Parathyroid adenoma (tissue), 2 donors: Measurements from ENCODE around the gene FAM98C.

ENCODE experiments used
- H2AFZ ChIP-seq: fragments of 300-600 bp; sonication (generic); one replicate; pipeline ENCODE4 v1.7.0; 2017; ENCODE audit warnings: antibody characterized with exemption, mild to moderate bottlenecking
- H3K27ac ChIP-seq: fragments of 300-600 bp; sonication (generic); one replicate; pipeline ENCODE4 v1.7.0; 2017
- H3K27me3 ChIP-seq: fragments of 300-600 bp; sonication (generic); one replicate; pipeline ENCODE4 v1.7.0; 2017; ENCODE audit warnings: low read length; ENCODE audit not compliant: control insufficient read depth, insufficient read depth
- H3K36me3 ChIP-seq: fragments of 300-600 bp; sonication (generic); one replicate; pipeline ENCODE4 v1.7.0; 2017; ENCODE audit warnings: low read length; ENCODE audit not compliant: control insufficient read depth, insufficient read depth
- H3K4me1 ChIP-seq: fragments of 300-600 bp; sonication (generic); one replicate; pipeline ENCODE4 v1.7.0; 2017; ENCODE audit warnings: control low read depth
- H3K4me2 ChIP-seq: fragments of 300-600 bp; sonication (generic); one replicate; pipeline ENCODE4 v1.7.0; 2017; ENCODE audit warnings: low read length
- H3K4me3 ChIP-seq: fragments of 300-600 bp; sonication (generic); one replicate; pipeline ENCODE4 v1.7.0; 2017; ENCODE audit warnings: low read depth, low read length
- H3K79me2 ChIP-seq: fragments of 300-600 bp; sonication (generic); one replicate; pipeline ENCODE4 v1.7.0; 2017; ENCODE audit warnings: control low read depth
- H3K9ac ChIP-seq: fragments of 300-600 bp; sonication (generic); one replicate; pipeline ENCODE4 v1.7.0; 2017; ENCODE audit warnings: mild to moderate bottlenecking
- H3K9me3 ChIP-seq: fragments of 300-600 bp; sonication (generic); one replicate; pipeline ENCODE4 v1.7.0; 2017; ENCODE audit warnings: low read length; ENCODE audit not compliant: control insufficient read depth
- CTCF ChIP-seq: fragments of 300-600 bp; sonication (generic); IDR thresholded peaks from one replicate; pipeline ENCODE4 v1.7.0; 2017; ENCODE audit warnings: antibody characterized with exemption, mild to moderate bottlenecking
- donor health status: primary hyperparathyroidism.

The FAM98C gene

GRCh38 chr19:38402967-38403674 lies at the start of gene FAM98C:
TSS of gene FAM98C (plus strand) at chr19:38403093. CDS start at chr19:38403154, 61 bp downstream.
- no peaks in the 10 kb centered on the region for H3K9me3 ChIP-seq
- peaks cover 3% of the 10 kb centered on the region for H3K4me1 ChIP-seq
- peak within 1 kb of the TSS; percentile 88 for H3K4me3 ChIP-seq
- peak within 1 kb of the TSS; percentile 98 for H2AFZ ChIP-seq
- H3K79me2 ChIP-seq, result no peaks in the 10 kb centered on the region
- peak; percentile 97 for TF ChIP-seq CTCF
- peak within 1 kb of the TSS; percentile 96 for H3K4me2 ChIP-seq
- no peaks in the 10 kb centered on the region for H3K27me3 ChIP-seq
- H3K36me3 ChIP-seq, result no peaks in the 10 kb centered on the region
- H3K27ac ChIP-seq, result peak within 1 kb of the TSS; percentile 71
- H3K9ac ChIP-seq, result peak within 1 kb of the TSS; percentile 77

- Histone ChIP-seq H3K4me3 (no peak overlapping the region), H3K79me2 (no peaks in the 10 kb centered on the region), H3K4me1 (no peaks in the 10 kb centered on the region), H3K27me3 (no peaks in the 10 kb centered on the region), H3K9me3 (no peaks in the 10 kb centered on the region), H3K9ac (no peak overlapping the region), H2AFZ (no peak overlapping the region), H3K4me2 (no peak overlapping the region), H3K36me3 (no peaks in the 10 kb centered on the region), H3K27ac (no peak overlapping the region)
- no peak for TF ChIP-seq CTCF
Observed at GRCh38 chr19:38355728-38356725, 46.9 kb upstream of the FAM98C start.

GRCh38 chr19:38358071-38358470 lies 44.8 kb upstream of the FAM98C start:
- TF ChIP-seq CTCF, result no peak
- no peaks in the 10 kb centered on the region for H3K27me3 ChIP-seq
- no peak overlapping the region for H3K4me3 ChIP-seq

GRCh38 chr19:38359242-38360021 lies 43.5 kb upstream of the FAM98C start:
- no peaks in the 10 kb centered on the region for H3K9me3 ChIP-seq
- TF ChIP-seq CTCF, result no peak
- no peaks in the 10 kb centered on the region for H3K27me3 ChIP-seq
- no peak overlapping the region for H3K4me2 ChIP-seq
- no peak overlapping the region for H3K4me3 ChIP-seq
- no peaks in the 10 kb centered on the region for H3K4me1 ChIP-seq
- no peaks in the 10 kb centered on the region for H3K79me2 ChIP-seq
- no peaks in the 10 kb centered on the region for H3K36me3 ChIP-seq
- no peak overlapping the region for H3K27ac ChIP-seq
- H2AFZ ChIP-seq, result no peak overlapping the region
- no peak overlapping the region for H3K9ac ChIP-seq

More at GRCh38 chr19:38358071-38358470, 44.8 kb upstream of the FAM98C start:
- Histone ChIP-seq H3K79me2 (no peaks in the 10 kb centered on the region), H3K36me3 (no peaks in the 10 kb centered on the region), H3K4me1 (no peaks in the 10 kb centered on the region), H2AFZ (no peak overlapping the region), H3K9ac (no peak overlapping the region), H3K9me3 (no peaks in the 10 kb centered on the region), H3K4me2 (no peak overlapping the region), H3K27ac (no peak overlapping the region)
